HS-27A (cell line): ENCODE results near the gene RIPOR3.
"Not testable (repeated sequence)": the region's sequence is repeated elsewhere in the genome, so short reads cannot be mapped to it uniquely, and the experiment has no call there.

Source experiments
- DNase-seq: peaks from one replicate; pipeline ENCODE4 v3.0.0-alpha.2; 2012; ENCODE audit warnings: low read depth, missing footprints

The RIPOR3 gene

DNA sequence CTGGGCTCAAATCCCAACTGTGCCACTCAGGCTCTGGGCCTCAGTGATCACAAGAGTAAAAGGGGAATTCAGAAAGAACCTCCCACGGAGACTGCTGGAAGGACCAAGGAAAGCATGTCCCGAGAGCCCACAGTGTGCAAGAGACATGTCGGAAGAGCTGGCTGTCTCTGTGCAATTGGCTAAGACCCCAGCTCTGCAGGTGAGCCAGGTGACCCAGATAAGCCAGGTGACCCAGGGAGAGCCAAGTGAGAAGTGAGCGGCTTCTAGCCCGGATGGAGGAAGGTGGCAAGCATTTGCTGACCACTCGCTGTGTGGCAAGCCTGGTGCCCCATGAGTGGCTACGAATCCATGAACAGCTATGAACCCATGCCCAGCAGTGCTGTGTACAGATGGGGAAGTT lies 59.1 kb downstream of the RIPOR3 start:
- DNase-seq = no peak

DNA sequence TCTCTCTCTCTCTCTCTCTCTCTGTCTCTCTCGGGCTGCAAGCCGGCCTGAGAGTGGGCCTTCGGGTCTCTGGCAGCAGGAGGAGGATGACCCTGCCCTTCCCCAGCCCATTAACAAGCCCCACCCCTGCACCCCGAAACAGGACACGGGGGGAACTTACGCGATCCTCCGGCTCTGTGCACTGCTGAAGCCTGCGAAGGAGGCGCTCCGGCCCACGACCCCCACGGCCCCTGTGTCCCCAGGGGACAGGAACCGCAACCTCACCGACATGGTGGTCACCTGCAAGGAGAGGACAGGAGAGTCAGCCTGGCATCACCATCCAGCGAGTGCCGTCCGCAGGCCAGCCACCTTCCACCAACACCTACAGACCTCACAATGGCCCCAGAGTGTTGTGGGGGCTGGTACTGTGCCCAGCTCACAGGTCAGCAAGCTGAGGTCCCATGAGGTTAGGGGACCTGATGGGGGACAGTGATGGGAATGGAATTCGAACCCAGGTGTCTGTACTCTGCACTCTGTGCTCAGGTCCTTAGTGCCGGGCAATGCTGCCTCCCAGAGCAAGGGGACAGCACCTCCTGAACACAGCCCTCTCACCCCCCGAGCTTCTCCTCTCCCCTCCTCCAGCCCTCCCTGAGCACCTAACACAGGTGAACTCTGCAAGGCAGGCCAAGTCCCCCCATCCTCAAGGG lies 60.6 kb downstream of the RIPOR3 start:
- DNase-seq = no peak

DNA sequence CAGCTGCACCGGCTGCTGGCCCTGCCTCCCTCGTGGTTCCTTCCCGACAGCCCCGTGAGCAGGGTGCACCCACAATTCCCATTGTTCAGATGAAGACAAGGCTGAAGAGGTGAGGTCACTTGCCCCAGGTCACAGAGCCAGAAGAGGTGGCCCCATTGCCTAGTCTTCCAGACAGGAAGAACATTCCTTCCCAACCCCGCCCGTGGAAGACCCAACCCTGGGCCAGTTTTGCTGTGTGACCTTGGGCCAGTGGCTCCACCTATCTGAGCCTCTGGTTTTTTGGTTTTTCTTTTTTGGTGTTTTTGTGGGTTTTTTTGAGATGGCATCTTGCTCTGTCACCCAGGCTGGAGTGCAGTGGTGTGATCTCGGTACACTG lies 61.7 kb downstream of the RIPOR3 start:
- DNase-seq = no peak

DNA sequence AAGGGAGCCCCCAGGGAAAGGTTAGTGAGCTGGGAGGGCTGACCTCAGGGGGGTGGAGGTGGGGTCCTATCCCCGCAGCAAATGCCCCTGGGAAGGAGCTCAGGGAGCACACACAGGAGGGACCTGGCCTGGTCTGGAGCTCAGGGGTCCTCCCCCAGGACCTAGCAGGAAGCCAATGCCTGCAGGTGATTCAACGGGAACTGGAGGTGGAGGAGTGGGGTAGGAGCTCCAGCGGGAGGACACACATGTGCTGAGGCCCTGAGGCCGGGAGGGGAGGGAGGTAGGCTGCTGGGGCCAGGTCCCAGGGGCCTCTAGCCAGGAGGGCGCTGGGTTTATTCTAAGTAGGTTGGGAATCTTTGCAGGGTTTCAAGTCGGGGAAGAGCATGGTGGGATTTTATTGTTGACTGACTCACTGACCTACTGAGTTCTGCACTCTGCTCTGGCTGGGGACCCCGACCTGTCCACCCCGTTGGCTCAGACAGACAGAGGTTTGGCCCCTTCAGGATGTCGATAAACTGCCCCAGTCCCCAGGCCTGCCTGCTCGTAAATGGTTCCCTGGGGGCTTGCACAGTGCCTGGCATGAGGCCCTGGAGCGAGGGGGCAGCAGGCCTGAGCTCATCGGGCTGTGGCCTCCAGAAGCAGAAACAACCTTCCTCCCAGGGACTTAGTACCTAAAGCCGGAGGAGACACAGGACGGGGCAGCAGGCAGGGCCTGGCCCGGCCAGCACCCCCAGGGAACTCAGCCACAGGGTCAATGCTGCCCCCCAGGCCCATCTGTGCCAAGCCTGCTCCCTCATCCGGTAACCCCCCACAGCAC lies 62.3 kb downstream of the RIPOR3 start:
- no peak for DNase-seq

DNA sequence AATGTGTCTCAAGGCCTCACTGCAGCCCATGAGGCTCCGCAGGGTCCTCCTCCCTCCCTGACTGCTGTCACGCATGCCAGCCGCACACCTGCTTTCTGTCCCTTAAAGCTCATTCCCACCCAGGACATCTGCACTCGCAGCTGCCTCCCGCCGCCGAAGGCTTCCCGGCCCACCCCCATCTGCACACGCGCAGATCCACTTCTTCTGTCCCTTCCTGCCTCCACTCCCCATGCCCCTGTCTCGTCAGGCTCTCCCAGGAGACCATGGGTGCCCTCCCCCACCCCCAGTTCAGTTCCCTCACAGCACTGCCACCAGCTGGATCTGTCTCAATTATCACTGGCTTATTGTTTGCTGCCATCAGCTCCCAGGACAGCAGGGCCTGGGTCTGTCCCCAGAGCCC lies 63.0 kb downstream of the RIPOR3 start:
- no peak for DNase-seq

DNA sequence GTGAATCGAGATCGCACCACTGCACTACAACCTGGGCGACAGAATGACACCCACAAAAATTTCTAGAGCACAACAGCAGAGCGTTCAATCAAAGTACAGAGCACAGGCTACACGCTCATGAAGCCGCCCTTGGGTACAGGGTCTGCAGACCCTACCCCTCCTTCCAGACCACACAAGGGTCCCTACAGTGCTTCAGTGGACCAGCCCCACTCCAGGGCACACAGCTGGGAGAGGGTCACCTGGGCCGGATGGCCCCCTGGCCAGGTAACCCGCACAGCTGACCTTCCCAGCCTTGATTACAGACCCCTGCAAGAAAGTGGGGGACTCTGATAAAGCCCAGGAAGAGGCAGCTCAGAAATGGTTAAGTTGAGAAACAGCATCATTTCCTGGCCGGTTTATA lies 63.6 kb downstream of the RIPOR3 start:
- no peak for DNase-seq

DNA sequence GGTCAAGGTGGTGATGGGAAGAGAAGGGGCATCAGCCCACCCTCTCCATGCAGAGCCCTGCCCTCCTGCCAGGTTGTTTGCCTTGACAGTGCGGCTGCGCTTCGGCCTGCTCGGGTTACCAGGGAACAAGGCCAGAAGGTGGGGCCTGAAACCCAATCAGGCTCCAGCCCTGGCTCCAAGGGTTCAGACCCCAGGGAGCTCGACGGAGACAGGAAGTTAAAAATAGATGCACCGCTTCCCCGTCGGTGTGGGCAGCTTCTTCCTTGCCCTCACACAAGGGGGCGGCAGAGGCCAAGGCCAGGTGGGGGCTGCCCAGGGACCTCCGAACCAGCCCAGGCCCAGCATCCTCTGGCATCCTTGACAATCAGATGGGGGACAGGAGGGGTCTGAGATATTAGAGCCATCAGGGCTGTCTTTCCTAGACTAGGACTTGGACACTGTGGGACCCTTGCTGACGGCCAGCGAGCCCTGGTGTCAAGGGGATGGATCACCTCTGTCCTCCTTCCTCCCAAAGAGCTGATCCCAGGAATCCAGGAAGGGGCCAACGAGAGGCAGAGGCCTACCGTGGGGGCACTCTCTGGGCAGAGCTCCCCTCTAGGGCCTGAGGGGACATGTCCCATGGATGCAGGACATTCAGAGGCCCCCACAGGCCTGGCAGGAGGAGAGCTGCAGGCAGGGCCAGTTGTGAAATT lies 65.2 kb downstream of the RIPOR3 start:
- no peak for DNase-seq

DNA sequence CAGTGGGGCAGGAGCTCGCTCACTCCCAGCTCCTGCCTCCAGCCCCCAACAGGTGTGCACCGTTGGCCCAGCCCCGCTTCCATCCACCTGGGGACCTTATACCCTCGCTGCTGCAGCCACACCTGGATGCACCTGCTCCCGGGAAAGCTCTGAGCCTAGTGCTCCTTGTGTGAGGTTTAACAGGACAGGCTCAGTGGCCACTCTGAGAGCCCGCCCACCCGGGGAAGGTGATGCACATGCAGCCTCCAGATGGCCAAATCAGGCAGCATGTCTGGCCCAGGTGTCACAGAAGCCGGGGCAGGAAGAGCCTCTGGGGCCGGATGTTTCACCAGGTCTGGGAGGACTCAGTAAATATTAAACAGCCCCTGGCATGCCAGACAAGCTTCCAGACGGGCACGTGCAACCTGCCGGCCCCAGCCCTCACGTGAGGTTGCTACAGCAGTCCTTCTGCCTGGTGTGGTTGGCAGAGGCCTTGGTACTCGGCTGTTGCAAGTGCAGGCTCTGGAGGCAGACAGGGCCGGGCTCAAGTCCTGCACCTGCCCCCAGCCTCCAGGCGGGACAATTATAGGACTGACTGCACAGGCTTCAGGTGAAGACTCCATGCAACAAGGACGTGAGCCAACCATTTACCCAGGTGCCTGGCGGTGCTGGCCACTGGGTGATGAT lies 66.9 kb downstream of the RIPOR3 start:
- no peak for DNase-seq

DNA sequence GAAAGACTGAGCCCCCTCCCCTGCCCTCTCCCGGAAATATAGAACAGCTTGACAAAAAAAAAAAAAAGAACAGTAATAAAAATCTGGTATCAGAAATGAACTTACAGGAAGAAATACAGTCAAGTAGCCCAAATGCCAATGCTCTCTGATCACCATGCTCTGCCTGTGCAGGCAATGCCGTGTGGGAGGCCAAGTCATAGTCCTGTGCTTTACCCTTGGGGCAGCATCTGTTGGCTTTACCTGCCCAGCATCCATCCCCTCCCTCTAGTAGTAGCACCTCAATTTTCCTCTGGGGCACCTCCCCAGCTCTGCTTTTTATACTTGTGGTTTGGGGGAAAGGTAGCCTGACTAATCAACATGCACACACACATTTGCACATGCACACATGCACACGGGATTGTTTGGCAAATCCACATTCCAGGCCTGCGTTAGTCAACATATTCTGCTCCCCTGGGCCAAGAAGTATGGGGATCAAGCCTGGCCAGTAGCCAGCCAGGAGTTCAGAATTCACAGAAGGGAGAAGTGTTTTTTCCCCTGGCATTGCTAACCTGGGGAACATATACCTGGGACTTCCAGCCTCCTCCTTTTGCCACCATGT lies 70.2 kb downstream of the RIPOR3 start:
- no peak for DNase-seq

DNA sequence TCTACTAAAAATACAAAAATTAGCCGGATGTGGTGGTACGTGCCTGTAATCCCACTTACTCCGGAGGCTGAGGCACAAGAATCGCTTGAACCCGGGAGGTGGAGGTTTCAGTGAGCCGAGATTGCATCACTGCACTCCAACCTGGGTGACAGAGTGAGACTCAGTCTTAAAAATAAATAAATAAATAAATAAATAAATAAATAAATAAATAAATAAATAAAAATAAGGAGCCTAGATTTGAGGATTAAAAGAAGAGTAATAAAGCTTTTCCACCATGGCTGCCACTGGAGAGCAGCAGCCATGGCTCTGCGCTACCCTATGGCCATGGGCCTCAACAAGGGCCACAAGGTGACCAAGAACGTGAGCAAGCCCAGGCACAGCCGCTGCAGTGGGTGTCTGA lies 70.9 kb downstream of the RIPOR3 start:
- not testable (repeated sequence) for DNase-seq

DNA sequence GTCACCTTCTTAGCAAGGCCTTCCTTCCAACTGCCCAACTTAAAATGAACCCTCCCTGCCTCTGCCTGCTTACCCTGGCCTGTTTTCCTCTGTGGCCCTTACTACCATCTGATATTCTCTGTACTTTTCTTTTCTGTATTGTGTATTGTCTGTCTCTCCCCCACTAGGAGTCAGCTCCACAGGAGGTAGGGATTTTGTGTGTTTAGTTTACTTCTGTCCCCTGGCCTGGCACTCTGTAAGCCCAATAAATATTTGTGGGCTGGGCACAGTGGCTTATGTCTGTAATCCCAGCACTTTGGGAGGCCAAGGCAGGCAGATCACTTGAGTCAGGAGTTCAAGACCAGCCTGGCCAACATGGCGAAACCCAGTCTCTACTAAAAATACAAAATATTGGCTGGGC lies 72.8 kb downstream of the RIPOR3 start:
- DNase-seq = no peak

DNA sequence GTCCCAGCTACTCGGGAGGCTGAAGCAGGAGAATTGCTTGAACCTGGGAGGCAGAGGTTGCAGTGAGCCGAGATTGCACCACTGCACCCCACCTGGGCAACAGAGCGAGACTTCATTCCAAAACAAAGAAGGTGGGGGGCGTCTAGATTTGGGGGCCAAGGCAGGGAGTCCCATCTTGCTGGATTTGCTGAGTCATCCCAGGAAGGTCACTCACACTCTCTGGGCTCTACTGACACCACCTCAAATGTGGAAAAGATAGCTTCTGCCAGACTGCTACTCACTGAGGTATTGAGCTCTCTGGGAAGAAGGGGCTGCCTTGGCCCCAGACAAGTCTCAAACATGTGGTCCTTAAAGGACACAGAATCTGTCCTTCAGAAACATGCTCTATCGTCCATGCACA lies 74.3 kb downstream of the RIPOR3 start:
- DNase-seq = no peak

DNA sequence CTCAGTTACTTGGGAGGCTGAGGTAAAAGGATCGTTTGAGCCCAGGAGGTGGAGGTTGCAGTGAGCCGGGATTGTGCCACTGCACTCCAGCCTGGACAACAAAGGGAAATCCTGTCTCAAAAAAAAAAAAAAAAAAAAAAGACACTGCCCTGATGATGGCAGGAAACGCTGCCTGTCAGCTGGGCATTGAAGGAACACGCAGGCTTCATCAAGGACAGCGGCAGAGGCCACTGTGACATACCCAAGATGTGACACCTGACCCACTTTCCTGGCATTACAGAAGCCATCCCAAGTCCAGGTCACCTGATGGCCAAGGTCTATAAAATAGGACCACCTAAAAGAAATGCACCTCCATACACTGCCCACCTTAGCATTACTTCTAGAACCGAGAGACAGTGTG lies 75.9 kb downstream of the RIPOR3 start:
- DNase-seq = no peak

DNA sequence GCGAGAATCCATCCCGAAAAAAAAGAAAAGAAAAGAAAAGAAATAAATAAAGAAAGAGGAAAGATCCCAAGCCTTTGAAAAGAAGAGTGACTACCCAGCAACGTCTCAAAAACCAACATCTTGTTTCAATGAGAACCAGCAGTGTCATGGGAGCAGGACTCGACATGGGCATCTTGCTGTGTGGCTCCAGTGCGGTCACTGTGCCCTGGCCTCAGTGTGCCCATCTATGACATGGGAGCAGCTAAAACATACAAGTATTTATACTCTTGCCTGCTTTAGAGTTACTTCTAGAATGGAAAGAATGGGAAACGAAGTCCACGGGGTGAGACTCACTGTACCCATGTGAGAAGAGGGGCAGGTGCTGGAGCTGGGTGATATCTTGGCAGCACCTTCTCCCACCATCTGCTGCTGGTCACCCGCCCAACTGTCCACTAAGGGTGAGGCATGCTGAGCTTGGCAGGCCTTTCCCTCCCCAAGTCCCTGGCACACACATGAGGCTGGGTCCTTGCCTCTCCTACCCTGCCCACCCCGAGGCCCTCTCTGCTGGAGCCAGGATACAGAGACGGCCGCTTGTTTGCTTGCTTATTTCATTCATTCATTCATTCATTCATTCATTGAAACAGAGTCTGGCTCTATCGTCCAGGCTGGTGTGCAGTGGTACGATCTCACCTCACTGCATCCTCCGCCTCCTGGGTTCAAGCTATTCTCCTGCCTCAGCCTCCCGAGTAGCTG lies 77.7 kb downstream of the RIPOR3 start:
- no peak for DNase-seq

DNA sequence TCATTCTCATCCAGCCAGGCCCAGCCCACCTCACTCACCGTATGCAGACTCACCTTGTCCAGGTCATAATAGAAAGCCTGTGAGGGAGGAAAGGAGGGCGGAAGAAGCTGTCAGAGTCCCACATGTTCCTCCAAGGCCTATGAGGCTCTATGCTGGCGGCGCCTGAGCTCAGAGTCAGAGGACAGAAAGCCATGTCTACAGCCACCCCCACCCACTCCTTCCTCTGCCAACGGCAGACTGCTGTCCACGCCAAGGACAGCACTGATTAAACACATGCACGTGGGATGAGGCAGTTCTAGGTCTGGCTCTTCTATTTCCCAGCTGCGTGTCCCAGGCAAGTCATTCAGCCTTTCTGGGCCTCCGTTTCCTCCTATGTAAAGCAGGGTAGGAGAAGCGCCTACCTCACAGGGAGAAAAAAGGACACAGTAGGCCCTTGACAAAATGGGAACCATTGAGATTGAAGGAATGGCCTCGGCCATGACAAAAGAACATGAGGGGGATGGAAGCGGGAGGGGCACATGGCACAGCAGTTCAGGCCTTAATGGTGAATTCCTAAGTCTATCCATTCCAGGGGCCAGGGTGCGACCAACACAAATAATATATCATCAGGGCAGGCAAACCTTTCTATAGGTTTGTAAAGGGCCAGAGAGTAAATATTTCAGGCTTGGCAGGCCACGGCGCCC lies 80.1 kb downstream of the RIPOR3 start:
- DNase-seq = no peak

DNA sequence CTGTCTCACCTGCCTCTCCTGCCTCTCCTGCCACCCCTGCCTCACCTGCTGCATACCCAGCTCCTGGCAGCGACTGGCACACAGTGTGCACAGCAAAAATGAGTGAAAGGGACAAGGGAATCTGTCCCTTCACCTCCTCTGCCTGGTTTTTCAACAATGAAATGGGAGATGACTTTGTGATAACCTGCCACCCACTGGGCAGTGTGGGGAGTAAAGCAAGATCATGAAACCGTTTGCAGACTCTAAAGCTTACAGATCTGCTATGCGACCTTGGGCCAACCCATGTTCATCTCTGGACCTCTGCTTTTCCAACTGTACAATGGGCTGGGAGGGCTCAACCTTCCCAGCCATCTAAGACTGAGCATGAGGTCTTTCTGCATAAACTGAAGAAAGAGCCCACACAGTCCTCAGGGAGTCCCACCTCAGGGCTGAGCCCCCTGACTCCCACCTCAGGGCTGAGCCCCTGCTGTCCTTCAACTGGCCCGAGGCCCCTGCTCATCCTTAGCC lies 81.1 kb downstream of the RIPOR3 start:
- DNase-seq = no peak

DNA sequence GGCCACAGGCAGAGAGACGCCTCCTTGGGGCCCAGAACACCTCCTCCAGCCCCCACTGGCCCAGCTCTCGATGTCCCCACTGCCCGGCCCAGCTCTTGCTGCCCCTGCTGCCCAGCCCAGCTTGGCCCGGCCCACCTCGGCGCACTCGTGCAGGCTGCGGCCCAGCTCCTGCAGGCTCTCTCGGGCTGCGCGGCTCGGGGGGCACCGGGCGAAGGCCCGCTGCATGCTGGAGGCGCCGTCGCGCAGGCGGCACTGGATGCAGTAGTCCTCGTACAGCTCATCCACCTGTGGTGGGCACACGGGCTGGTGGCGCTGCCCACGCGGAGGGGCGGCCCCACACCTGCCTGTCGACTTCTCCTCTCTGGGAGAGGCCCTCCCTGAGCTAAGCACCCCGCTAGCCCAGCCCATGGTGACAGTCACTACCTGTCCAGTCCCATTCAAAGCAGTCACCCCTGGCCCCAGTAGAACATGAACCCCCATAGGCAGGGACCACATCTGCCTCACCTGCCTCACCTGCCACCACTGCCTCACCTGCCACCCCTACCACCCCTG lies 81.8 kb downstream of the RIPOR3 start:
- DNase-seq = no peak

DNA sequence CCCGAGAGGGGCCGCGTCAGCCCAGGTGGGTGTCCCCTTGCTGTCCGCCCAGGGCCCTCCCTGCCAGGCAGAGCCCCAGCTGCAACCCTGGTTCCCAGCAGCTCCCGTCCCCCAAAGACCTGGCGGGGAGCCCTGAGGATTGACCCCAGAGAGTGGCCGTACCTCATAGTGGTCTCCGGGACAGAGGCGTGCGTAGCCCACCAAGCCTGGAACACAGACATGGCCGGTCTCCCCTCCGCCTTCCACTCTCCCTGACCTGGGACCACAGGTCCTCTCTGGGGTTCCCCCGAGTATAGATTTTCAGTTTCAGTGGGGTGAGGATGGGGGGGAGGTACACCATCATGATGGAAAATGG lies 82.6 kb downstream of the RIPOR3 start:
- no peak for DNase-seq

DNA sequence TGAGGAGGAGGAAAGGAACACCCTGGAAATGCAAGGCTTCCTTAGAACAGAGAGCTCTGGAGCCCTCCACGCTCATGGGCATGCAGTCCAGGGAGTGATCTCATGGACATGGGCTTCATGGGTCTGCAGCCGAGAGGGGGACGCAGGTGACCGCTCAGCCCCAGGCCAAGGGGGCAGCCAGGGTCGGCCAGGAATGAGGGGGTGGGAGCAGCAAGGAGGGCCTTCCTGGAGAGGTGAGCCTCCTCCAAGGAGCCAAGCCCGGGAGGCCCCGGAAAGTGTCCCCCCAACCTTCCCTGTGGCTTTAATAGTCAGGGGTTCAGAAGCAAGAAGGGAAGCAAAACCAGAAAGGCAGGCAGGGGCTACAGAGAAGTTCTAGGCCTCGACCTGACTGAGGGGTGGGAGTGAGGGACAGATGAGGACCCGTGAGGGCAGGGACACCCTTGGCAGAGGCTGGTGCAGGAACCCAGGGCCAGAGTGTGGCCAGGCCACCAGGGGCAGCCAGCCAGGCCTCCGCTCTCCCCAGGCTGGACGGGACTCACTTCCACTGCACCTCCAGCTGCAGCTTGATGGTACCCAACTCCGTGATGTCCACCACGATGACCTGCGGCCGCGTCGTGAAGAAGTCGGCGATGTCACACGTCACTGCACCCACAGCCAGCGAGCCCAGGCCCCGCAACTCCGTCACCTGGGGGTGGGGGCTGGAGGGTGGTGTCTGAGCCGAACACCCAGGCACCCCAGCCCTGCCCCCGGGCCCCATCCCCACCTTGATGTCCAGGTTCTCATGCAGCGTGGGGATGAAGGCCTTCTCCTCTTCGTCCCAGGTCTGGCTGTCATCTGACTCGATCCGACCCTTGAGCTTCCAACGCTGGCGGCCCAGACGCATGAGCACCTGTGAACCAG lies 83.2 kb downstream of the RIPOR3 start:
- DNase-seq = no peak
